Calu3 (cell line): ENCODE data around the gene SUPT20H. TPM values are rescaled to one million over a fixed set of nuclear protein-coding genes. Genes with fewer than 3 reads are reported as not detected.
A peak's percentile ranks its signal among the peaks of the same experiment; 100 is the strongest.

Experiments used
- Bru-seq: library from RNA; stranded (reverse); fragments of 400-500 nt; gene quantifications from one replicate; lab custom pipeline; 2021; lab: Mats Ljungman, UMichigan
- BruChase-seq, 2 experiments: library from RNA; stranded (reverse); fragments of 400-500 nt; gene quantifications; one replicate each; lab custom pipeline; 2021; lab: Mats Ljungman, UMichigan
- BruUV-seq: library from RNA; stranded (reverse); fragments of 400-500 nt; replicated peaks from 2 replicates; lab custom pipeline; 2021; lab: Mats Ljungman, UMichigan
- CTCF ChIA-PET: fragments of 300-600 bp; sonication (Branson Sonifier 250); formaldehyde crosslinking; loops from one replicate; lab custom pipeline; 2022; ENCODE audit warnings: antibody characterized with exemption; lab: Charles Lee
- DNase-seq: peaks from one replicate; pipeline ENCODE4 v3.0.0; 2022
- H3K27ac Mint-ChIP-seq: one replicate; pipeline ENCODE4 v1.8.0; 2022; ENCODE audit warnings: mixed read lengths; ENCODE audit not compliant: unreplicated experiment
- H3K27me3 Mint-ChIP-seq: one replicate; pipeline ENCODE4 v1.8.0; 2022; ENCODE audit warnings: mixed read lengths; ENCODE audit not compliant: unreplicated experiment
- H3K36me3 Mint-ChIP-seq: one replicate; pipeline ENCODE4 v1.8.0; 2022; ENCODE audit warnings: mild to moderate bottlenecking, moderate library complexity, mixed read lengths; ENCODE audit not compliant: insufficient read depth, unreplicated experiment
- H3K4me1 Mint-ChIP-seq: one replicate; pipeline ENCODE4 v1.8.0; 2022; ENCODE audit warnings: mild to moderate bottlenecking, low read depth, mixed read lengths; ENCODE audit not compliant: unreplicated experiment
- H3K4me3 Mint-ChIP-seq: one replicate; pipeline ENCODE4 v1.8.0; 2022; ENCODE audit warnings: mild to moderate bottlenecking, low read depth, moderate library complexity, mixed read lengths; ENCODE audit not compliant: unreplicated experiment
- H3K9me3 Mint-ChIP-seq: one replicate; pipeline ENCODE4 v1.8.0; 2022; ENCODE audit warnings: low read depth, mixed read lengths; ENCODE audit not compliant: unreplicated experiment
- intact Hi-C: fragments of 100-400 bp; cut with micrococcal nuclease; formaldehyde crosslinking; loops from one replicate; pipeline ENCODE4 v1.10.0; 2022; ENCODE audit not compliant: unreplicated experiment
- long read RNA-seq: library from polyadenylated mRNA; stranded (forward); transcript quantifications from one replicate; pipeline ENCODE4 v2.0.0, GENCODE V29; 2022
- total RNA-seq: library from RNA; stranded (reverse); gene quantifications from 2 replicates; pipeline ENCODE4 v1.2.3, GENCODE V29; 2022
- TF ChIP-seq, protein P1 (sequence below): fragments of 200-600 bp; IDR thresholded peaks from one replicate; pipeline ENCODE4 v1.8.0; 2022; ENCODE audit warnings: antibody characterized with exemption; ENCODE audit not compliant: unreplicated experiment

The SUPT20H gene
- total RNA-seq (55.3 and 56.0 TPM in 2 replicates), Bru-seq, nascent RNA (percentile 88 among the genes with signal in this experiment), BruChase-seq, experiment 1, labeled RNA remaining after a 6-hour chase (percentile 75 among the genes with signal in this experiment), BruChase-seq, experiment 2, labeled RNA remaining after a 2-hour chase (percentile 83 among the genes with signal in this experiment)
- long read RNA-seq, partial matches to known transcripts, result 8 of 53 reads
- long read RNA-seq, other reads (novel, unspliced or antisense), result 42 of 53 reads

DNA sequence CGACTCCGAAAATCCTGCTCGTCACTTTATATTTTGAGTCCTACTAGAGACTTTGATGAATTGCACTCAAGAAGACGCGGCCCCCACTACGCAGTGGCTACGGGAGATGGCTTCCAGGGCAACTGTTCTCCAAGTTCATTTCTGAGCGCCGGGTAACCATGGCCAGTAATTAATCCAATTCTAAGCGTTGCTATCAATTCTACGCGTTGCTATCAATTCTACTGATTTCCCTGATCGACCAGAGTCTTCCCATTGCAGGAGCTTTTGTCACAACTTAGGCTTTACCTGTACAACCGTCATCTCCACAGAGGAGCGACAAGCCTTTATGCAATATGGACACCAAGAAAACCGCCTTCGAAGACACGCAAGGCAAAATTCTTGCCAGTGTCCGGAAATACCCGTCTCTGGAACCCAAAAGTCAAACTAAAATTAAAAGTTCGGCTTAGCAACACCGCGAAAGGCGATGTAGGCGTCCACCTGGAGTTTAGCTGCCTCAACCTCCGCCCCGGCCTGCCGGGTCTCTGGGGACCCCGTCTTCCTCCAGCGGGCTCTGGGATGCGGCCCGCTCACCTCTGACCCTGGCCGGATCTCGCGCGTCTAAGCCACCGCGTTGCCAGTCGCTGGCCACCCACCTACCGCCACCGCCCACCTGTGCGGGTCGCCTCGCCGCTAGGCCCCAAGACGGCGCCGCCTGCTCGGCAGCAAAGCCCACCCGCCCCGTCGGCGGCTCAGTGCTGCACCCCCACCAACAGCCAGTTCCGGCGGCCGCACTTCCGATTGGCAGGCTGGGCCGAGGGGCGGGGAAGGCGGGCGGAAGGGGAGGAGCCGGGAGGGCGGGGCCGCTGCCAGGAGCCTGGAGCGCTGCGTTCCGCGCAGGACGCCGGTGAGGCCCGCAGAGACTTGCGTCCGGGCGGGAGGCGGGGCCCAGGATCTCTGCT, at the start of gene SUPT20H:
Gene SUPT20H, minus strand, starts transcription at position 779 of the 938 bp plus-strand sequence. CDS start 8,198 bp downstream, outside the sequence.
- Mint-ChIP-seq H3K27ac (peak within 1 kb of the TSS; percentile 77), H3K4me3 (peak within 1 kb of the TSS; percentile 96), H3K36me3 (peaks cover 24% of the 10 kb centered on the region), H3K4me1 (no peaks in the 10 kb centered on the region), H3K9me3 (no peaks in the 10 kb centered on the region), H3K27me3 (no peaks in the 10 kb centered on the region)
- DNase-seq, result peak; percentile 90
- TF ChIP-seq, protein P1, sequence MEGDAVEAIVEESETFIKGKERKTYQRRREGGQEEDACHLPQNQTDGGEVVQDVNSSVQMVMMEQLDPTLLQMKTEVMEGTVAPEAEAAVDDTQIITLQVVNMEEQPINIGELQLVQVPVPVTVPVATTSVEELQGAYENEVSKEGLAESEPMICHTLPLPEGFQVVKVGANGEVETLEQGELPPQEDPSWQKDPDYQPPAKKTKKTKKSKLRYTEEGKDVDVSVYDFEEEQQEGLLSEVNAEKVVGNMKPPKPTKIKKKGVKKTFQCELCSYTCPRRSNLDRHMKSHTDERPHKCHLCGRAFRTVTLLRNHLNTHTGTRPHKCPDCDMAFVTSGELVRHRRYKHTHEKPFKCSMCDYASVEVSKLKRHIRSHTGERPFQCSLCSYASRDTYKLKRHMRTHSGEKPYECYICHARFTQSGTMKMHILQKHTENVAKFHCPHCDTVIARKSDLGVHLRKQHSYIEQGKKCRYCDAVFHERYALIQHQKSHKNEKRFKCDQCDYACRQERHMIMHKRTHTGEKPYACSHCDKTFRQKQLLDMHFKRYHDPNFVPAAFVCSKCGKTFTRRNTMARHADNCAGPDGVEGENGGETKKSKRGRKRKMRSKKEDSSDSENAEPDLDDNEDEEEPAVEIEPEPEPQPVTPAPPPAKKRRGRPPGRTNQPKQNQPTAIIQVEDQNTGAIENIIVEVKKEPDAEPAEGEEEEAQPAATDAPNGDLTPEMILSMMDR, result no peak
- intact Hi-C loops, result no loop called here
- BruUV-seq, result TSS peak; percentile 65
- CTCF ChIA-PET, result no interaction called here

DNA sequence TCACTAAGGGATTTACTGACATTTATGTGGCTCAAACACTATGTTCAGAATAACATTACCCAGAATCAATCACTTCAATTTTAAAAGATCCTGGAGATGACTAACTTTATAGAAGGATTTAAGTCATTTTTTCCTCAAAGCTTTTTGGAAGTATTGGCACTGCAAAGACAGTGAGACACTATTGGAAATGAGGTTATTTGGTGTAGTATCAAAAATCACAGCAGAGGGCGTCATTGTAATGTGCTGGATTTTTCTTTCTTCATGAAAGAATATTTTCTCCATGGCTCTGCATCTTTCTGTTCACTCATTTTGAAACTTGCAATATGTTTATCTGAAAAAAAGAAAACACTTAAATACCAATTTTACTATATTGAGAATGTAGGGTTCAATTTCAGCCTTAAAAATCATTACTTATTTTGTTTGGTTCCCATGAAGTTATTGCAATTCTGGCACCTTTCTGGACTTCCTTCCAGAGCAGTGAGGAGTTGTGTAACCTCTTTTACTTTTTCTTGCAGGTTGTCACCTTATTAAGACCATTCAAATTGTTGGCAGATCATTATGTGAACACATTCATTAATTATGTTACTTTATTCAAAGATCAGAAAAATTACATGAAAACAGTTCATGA, 49.7 kb upstream of the SUPT20H start:
- Mint-ChIP-seq H3K36me3 (no peaks in the 10 kb centered on the region), H3K27me3 (no peaks in the 10 kb centered on the region), H3K9me3 (no peaks in the 10 kb centered on the region), H3K4me1 (no peaks in the 10 kb centered on the region), H3K27ac (no peak overlapping the region), H3K4me3 (no peak overlapping the region)
- TF ChIP-seq, protein P1, result peak; percentile 11
- intact Hi-C loops, result loop anchor here (1.0 to 5.0 kb wide), 2 partner anchors 490 to 508 kb away; no protein-coding TSS in a partner anchor
- CTCF ChIA-PET, result no interaction called here
- peak; percentile 11 for DNase-seq
- no TSS peak for BruUV-seq

DNA sequence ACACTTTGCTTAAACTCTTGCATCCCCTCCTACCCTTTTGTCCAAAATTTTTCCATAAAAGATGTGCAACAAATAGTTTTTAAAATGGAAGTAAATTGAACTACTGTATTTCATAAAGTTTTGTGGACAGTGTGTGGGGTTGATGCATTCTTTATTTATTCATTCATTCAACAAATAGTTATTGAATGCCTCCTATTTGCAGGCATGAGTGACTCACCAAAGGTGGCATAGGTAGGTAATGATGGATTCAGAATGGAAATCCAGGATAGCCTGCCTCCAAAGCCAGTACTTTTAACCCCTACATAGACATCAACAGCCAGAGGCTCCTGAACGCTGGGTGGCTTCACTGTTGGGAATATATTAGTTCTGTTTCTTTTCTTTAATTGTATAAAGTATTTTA, 48.4 kb upstream of the SUPT20H start:
- Mint-ChIP-seq H3K36me3 (no peaks in the 10 kb centered on the region), H3K4me3 (no peak overlapping the region), H3K27me3 (no peaks in the 10 kb centered on the region), H3K27ac (no peak overlapping the region), H3K4me1 (no peaks in the 10 kb centered on the region), H3K9me3 (no peaks in the 10 kb centered on the region)
- DNase-seq, result no peak
- no TSS peak for BruUV-seq
- CTCF ChIA-PET, result no interaction called here
- intact Hi-C loops, result loop anchor here (5.0 kb wide), 1 partner anchor 509 kb away; no protein-coding TSS in a partner anchor
- TF ChIP-seq, protein P1, result no peak

DNA sequence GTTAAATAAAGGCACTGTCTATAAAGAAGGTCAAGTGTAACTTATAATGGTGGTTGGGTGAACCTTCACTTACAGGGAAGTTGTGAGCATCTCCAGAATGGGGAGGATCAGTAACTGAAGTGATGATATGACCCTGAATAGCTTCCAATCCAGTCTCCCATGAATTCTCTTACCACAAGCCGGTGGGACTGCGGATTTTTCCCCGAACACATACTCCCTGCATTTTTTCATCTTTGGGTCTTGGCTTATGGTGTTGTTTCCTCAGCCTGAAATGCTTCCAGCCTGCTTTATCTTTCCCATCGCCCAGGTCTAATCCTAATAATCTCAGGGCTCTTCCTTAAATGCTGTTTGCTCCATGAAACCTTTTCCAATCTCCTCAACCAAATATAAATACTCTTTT, 48.0 kb upstream of the SUPT20H start:
- intact Hi-C loops, result loop anchor here (5.0 kb wide), 1 partner anchor 510 kb away; no protein-coding TSS in a partner anchor
- DNase-seq, result no peak
- H3K27ac Mint-ChIP-seq, result no peak overlapping the region
- H3K27me3 Mint-ChIP-seq, result no peaks in the 10 kb centered on the region
- H3K4me3 Mint-ChIP-seq, result no peak overlapping the region
- TF ChIP-seq, protein P1, result no peak
- no peaks in the 10 kb centered on the region for H3K36me3 Mint-ChIP-seq
- CTCF ChIA-PET, result no interaction called here
- no peaks in the 10 kb centered on the region for H3K9me3 Mint-ChIP-seq
- no TSS peak for BruUV-seq
- no peaks in the 10 kb centered on the region for H3K4me1 Mint-ChIP-seq
